GM20431 (cell line): ENCODE results near the gene NSUN6.

ENCODE experiments used
- in situ Hi-C: fragments of 300-500 bp; cut with MseI, MboI; formaldehyde crosslinking; loops from one replicate; pipeline ENCODE4 v1.15.0; 2020; ENCODE audit warnings: low sequenced_read_pairs; ENCODE audit not compliant: unreplicated experiment

Gene NSUN6

GRCh38 chr10:18651324-18652007, at the start of gene NSUN6:
Gene NSUN6 (minus strand): TSS chr10:18651587. CDS start chr10:18651203, 384 bp downstream.
- in situ Hi-C loops = no loop called here

GRCh38 chr10:18699849-18700840, 48.8 kb upstream of the NSUN6 start:
- in situ Hi-C loops = no loop called here

- in situ Hi-C loops = no loop called here
These were observed 39.2 kb upstream of the NSUN6 start for GRCh38 chr10:18690541-18690940.

- in situ Hi-C loops = no loop called here
These were observed 38.1 kb upstream of the NSUN6 start for GRCh38 chr10:18689498-18689897.

GRCh38 chr10:18687706-18688105, 36.3 kb upstream of the NSUN6 start:
- in situ Hi-C loops = no loop called here

- in situ Hi-C loops = no loop called here
These were observed 35.8 kb upstream of the NSUN6 start for GRCh38 chr10:18687195-18687594.

GRCh38 chr10:18685555-18685954, 34.2 kb upstream of the NSUN6 start:
- in situ Hi-C loops = no loop called here

GRCh38 chr10:18684953-18685352, 33.6 kb upstream of the NSUN6 start:
- in situ Hi-C loops = no loop called here

GRCh38 chr10:18684416-18684815, 33.0 kb upstream of the NSUN6 start:
- in situ Hi-C loops = no loop called here

GRCh38 chr10:18683427-18683826, 32.0 kb upstream of the NSUN6 start:
- in situ Hi-C loops = no loop called here

- in situ Hi-C loops = no loop called here
These were observed 30.6 kb upstream of the NSUN6 start for GRCh38 chr10:18681971-18682411.

- in situ Hi-C loops = no loop called here
These were observed 30.0 kb upstream of the NSUN6 start for GRCh38 chr10:18681366-18681765.

GRCh38 chr10:18680754-18681153, 29.4 kb upstream of the NSUN6 start:
- in situ Hi-C loops = no loop called here

GRCh38 chr10:18675086-18675801, 23.9 kb upstream of the NSUN6 start:
- in situ Hi-C loops = no loop called here

GRCh38 chr10:18668026-18668425, 16.6 kb upstream of the NSUN6 start:
- in situ Hi-C loops = no loop called here

GRCh38 chr10:18666810-18667209, 15.4 kb upstream of the NSUN6 start:
- in situ Hi-C loops = no loop called here

GRCh38 chr10:18665815-18666558, 14.6 kb upstream of the NSUN6 start:
- in situ Hi-C loops = no loop called here

- in situ Hi-C loops = no loop called here
These were observed 13.6 kb upstream of the NSUN6 start for GRCh38 chr10:18664841-18665478.

- in situ Hi-C loops = no loop called here
These were observed 9.5 kb upstream of the NSUN6 start for GRCh38 chr10:18660816-18661431.
